Naive thymus-derived CD8-positive, alpha-beta T cell (primary cell): ENCODE measurements around the gene PIH1D2. TPM values are rescaled to one million over a fixed set of nuclear protein-coding genes. Genes with fewer than 3 reads are reported as not detected.

Experiments used
- ATAC-seq, 2 donors: fragments of 150-1000 bp; cut with Tn5 transposase in 1 of 2; sonication (Bioruptor Pico), chemical (Tn5 transposase) in 1 of 2; 1 replicate in 1 of 2; 2 replicates in 1 of 2; pipeline ENCODE4 v1.10.0; 2021; ENCODE audit warnings: mild to moderate bottlenecking in 2 of 2, moderate library complexity in 2 of 2
- POLR2A ChIA-PET: fragments of 350-600 bp; sonication (Branson Sonifier 250); formaldehyde crosslinking; loops from one replicate; lab custom pipeline; 2021; ENCODE audit warnings: antibody characterized with exemption; lab: Charles Lee
- DNase-seq, 10 donors: peaks; one replicate each; pipeline versions ENCODE4 v3.0.0 to v3.0.0-alpha.2; 2020 to 2022
- H3K27ac Mint-ChIP-seq, 10 donors: one replicate each; pipeline ENCODE4 v1.8.0; 2020 to 2022; ENCODE audit warnings: mild to moderate bottlenecking in 10 of 10, mixed read lengths in 10 of 10, moderate library complexity in 4 of 10, inconsistent platforms in 1 of 10
- H3K27me3 Mint-ChIP-seq, 5 donors: one replicate each; pipeline ENCODE4 v1.8.0; 2021 to 2022; ENCODE audit warnings: mixed read lengths in 5 of 5
- H3K36me3 Mint-ChIP-seq, 3 donors: one replicate each; pipeline ENCODE4 v1.8.0; 2020 to 2022; ENCODE audit warnings: mixed read lengths in 3 of 3, mild to moderate bottlenecking in 2 of 3, inconsistent platforms in 1 of 3
- H3K4me1 Mint-ChIP-seq, 4 donors: one replicate each; pipeline ENCODE4 v1.8.0; 2021 to 2022; ENCODE audit warnings: mixed read lengths in 4 of 4
- H3K4me3 Mint-ChIP-seq, 10 donors: one replicate each; pipeline ENCODE4 v1.8.0; 2020 to 2022; ENCODE audit warnings: mild to moderate bottlenecking in 10 of 10, mixed read lengths in 10 of 10, moderate library complexity in 6 of 10, inconsistent platforms in 1 of 10
- H3K9me3 Mint-ChIP-seq, 9 donors: one replicate each; pipeline ENCODE4 v1.8.0; 2020 to 2022; ENCODE audit warnings: mixed read lengths in 9 of 9, mild to moderate bottlenecking in 3 of 9, inconsistent platforms in 1 of 9, moderate library complexity in 1 of 9
- polyA plus RNA-seq, 3 donors: library from polyadenylated mRNA; unstranded; fragments of 300-500 nt; fragmentation: Illumina TruSeq; gene quantifications; one replicate each; pipeline ENCODE4 v1.2.3, GENCODE V29; 2021
- total RNA-seq, 8 experiments: library from RNA in 2 of 8; stranded (reverse) in 2 of 8; gene quantifications; one replicate each; pipeline ENCODE4 v1.2.3 and lab custom pipeline; 2021 to 2026

The PIH1D2 gene, protein sequence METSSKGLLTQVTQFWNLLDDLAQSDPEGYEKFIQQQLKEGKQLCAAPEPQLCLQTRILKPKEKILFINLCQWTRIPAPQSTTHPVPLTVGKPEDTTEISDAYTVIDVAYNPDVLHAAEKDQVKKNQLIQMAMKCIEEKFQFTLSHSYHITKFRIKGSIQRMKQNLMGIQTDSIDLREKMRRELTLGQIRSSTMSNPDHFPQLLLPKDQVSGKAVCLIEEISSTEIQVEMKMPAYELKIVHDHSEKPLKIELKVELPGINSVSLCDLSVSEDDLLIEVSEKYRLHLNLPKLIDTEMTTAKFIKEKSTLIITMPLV
- total RNA-seq (not detected), polyA plus RNA-seq (under 1 TPM in 2 of 3 donors, not detected in 1; 0.50 to 0.87 TPM), total RNA-seq (lab: John Stamatoyannopoulos, UW) (0 to 0.95 (median 0.52) reads per million in 6 experiments)

DNA sequence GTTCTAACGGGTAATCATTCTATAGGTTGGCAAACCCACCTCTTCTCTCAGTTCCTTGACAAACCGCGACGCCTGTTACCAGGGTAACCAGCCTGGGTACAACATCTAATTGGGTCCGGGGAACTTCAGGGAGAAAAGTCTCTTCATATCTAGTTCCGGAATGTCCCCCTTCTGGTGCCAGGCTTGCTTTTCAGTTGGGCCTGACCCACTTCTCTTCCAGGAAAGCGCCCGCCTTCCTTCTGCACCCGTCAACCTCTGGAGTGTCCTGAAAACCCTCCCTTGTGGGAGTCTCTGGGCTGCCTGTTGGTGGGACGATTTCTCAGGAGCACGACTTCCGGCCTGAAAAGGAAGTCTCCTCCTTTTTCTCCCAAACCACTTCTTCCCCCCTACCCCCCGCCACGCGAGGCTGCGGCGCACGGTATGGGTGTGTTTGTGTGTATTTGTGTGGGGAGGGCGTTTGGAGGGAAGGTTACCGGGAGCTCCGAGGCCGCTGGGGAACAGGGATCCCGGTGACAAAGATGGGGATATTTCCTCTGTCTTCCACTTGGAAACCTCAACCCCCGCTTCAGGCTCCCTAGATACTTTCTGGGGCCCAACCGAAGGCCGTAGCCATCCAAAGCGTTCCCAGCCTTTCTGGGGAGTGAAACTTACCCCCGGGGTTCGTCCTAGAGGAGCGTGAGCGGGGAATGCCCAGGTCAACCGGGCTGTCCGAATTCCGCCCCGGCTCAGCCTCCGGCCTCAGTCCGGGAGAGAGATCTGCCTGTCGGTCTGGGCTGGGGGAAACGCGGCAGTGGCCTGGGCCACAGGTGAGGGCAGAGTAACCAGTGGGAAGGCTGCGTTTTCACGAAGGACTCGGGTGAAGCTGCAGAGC lies at the start of gene PIH1D2, which contains the start of gene NKAPD1:
Gene PIH1D2 (minus strand): TSS at position 77 of the 871 bp plus-strand sequence. CDS start 843 bp downstream, outside the sequence.
Gene NKAPD1 (plus strand): TSS at position 359 of the 871 bp plus-strand sequence. CDS start 1,276 bp downstream, outside the sequence.
- peak; percentile 55 to 94 (median 84) for DNase-seq
- Mint-ChIP-seq H3K36me3 (peaks cover 5 to 30% (median 7%) of the 10 kb centered on the region in 3 donors), H3K4me3 (peak within 1 kb of the TSS; percentile 84 to 97 (median 95)), H3K27me3 (peaks cover 0 to 8% (median 2%) of the 10 kb centered on the region in 5 donors), H3K27ac (peak within 1 kb of the TSS; percentile 93 to 98 (median 96)), H3K4me1 (peaks cover 19 to 40% (median 32%) of the 10 kb centered on the region in 4 donors), H3K9me3 (no peaks in the 10 kb centered on the region)
- peak; percentile 89 to 90 for ATAC-seq
- POLR2A ChIA-PET = interaction anchor here (0.6 to 2.1 kb wide), 2 partner anchors 12 to 53 kb away, joined by 4 to 11 read pairs; partner anchors contain the start of genes SDHD and TIMM8B

GRCh38 chr11:112123129-112123528 lies 49.3 kb upstream of the PIH1D2 start:
- Mint-ChIP-seq H3K27me3 (no peaks in the 10 kb centered on the region), H3K4me3 (no peak overlapping the region), H3K4me1 (peaks cover 0 to 6% (median under 1%) of the 10 kb centered on the region in 4 donors), H3K9me3 (no peaks in the 10 kb centered on the region), H3K27ac (no peak overlapping the region), H3K36me3 (peaks cover 0 to 16% (median 8%) of the 10 kb centered on the region in 3 donors)
- POLR2A ChIA-PET = no interaction called here
- DNase-seq = no peak
- no peak for ATAC-seq

GRCh38 chr11:112121981-112122615 lies 48.3 kb upstream of the PIH1D2 start:
- H3K4me1 Mint-ChIP-seq = peaks cover 0 to 6% (median 0%) of the 10 kb centered on the region in 4 donors
- H3K4me3 Mint-ChIP-seq = no peak overlapping the region
- H3K27ac Mint-ChIP-seq = peak overlapping the region in 1 of 10 donors; percentile 20
- no peaks in the 10 kb centered on the region for H3K27me3 Mint-ChIP-seq
- H3K36me3 Mint-ChIP-seq = peaks cover 0 to 15% (median 9%) of the 10 kb centered on the region in 3 donors
- ATAC-seq = no peak
- POLR2A ChIA-PET = no interaction called here
- no peaks in the 10 kb centered on the region for H3K9me3 Mint-ChIP-seq
- DNase-seq = no peak

- H3K27ac Mint-ChIP-seq = no peak overlapping the region
- H3K27me3 Mint-ChIP-seq = no peaks in the 10 kb centered on the region
- H3K9me3 Mint-ChIP-seq = no peaks in the 10 kb centered on the region
- no peak overlapping the region for H3K4me3 Mint-ChIP-seq
- H3K4me1 Mint-ChIP-seq = peaks cover 2 to 21% (median 15%) of the 10 kb centered on the region in 4 donors
- POLR2A ChIA-PET = no interaction called here
- no peak for ATAC-seq
- DNase-seq = no peak
- peaks cover 0 to 14% (median 11%) of the 10 kb centered on the region in 3 donors for H3K36me3 Mint-ChIP-seq
Measured at GRCh38 chr11:112118176-112118575, 44.4 kb upstream of the PIH1D2 start.

GRCh38 chr11:112115386-112115785 lies 41.6 kb upstream of the PIH1D2 start:
- Mint-ChIP-seq H3K27ac (no peak overlapping the region), H3K9me3 (no peaks in the 10 kb centered on the region), H3K36me3 (peaks cover 0 to 13% (median 9%) of the 10 kb centered on the region in 3 donors), H3K4me1 (peaks cover 2 to 19% (median 15%) of the 10 kb centered on the region in 4 donors), H3K4me3 (no peak overlapping the region), H3K27me3 (no peaks in the 10 kb centered on the region)
- POLR2A ChIA-PET = no interaction called here
- peak in 2 of 10 donors; percentile 2 to 15 for DNase-seq
- ATAC-seq = peak in 1 of 2 donors; percentile 40

DNA sequence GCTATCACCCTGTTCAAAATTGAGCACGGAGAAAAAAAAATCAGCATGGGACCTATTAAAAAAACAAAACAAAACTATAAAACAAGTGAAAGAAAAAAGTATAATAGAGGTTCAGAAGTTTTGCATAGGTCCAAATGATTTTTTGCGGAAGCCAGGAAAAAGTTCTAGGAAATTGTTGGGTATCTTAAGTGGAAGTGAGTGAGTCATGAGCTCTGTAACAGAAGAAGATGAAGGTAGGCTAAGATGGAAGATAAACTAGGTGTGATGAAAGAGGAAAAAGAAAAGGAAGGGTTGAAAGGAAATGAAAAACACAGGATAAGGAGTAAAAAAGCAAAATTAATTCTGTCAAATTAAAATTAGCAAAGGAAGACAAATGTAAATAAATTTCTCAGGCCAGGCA lies 40.6 kb upstream of the PIH1D2 start:
- no peak for DNase-seq
- peaks cover 0 to 13% (median 6%) of the 10 kb centered on the region in 3 donors for H3K36me3 Mint-ChIP-seq
- H3K27me3 Mint-ChIP-seq = no peaks in the 10 kb centered on the region
- POLR2A ChIA-PET = no interaction called here
- ATAC-seq = no peak
- H3K27ac Mint-ChIP-seq = no peak overlapping the region
- H3K9me3 Mint-ChIP-seq = no peaks in the 10 kb centered on the region
- H3K4me1 Mint-ChIP-seq = peaks cover 2 to 16% (median 14%) of the 10 kb centered on the region in 4 donors
- H3K4me3 Mint-ChIP-seq = no peak overlapping the region

DNA sequence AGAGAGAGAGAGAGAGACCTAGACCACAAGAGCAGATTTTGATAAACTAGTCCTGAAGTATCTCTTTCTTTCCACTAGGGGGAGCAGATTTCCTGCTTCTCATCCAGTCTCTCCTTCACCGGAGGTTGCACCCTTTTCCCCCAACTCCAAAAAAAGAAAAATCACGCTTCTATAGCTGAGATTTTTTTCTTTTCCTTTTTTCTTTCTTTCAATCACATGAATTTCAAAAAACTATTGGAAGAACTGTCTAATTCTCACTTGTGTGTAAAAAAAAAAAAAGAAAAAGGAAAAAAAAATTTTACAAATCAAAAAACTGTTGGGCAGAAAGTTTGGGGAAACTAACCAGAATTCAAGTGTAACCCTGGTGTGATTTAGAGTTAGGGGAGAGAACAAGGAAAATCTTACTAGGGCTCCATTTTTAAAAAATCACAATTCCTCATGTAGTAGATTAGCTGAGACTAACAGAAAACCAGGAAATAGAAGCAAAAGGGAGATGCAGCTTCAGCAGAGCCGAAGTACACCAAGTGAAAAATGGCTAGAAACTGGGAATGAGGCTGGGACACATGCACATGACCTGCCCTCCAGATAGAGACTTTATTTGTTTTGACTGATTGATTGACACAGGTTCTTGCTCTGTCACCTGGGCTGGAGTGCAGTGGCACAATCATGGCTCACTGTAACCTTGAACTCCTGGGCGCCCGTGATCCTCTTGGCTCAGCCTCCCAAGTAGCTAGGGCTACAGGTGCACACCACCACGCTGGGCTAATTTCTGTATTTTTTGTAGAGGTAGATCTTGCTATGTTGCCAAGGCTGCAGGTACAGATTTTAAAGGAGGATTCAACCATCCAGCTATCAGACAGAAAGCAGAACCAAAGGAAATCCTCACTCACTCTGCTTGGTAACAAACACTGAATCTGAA lies 40.0 kb upstream of the PIH1D2 start:
- Mint-ChIP-seq H3K9me3 (no peaks in the 10 kb centered on the region), H3K27ac (no peak overlapping the region), H3K4me3 (no peak overlapping the region), H3K27me3 (no peaks in the 10 kb centered on the region), H3K36me3 (peaks cover 0 to 13% (median 4%) of the 10 kb centered on the region in 3 donors), H3K4me1 (peaks cover 2 to 16% (median 14%) of the 10 kb centered on the region in 4 donors)
- ATAC-seq (peak in 1 of 2 donors; percentile 54), DNase-seq (peak in 3 of 10 donors; percentile 45 to 47 (median 46))
- POLR2A ChIA-PET = interaction anchor here (0.7 kb wide), 1 partner anchor 525 kb away, joined by 5 read pairs; no protein-coding TSS in a partner anchor

DNA sequence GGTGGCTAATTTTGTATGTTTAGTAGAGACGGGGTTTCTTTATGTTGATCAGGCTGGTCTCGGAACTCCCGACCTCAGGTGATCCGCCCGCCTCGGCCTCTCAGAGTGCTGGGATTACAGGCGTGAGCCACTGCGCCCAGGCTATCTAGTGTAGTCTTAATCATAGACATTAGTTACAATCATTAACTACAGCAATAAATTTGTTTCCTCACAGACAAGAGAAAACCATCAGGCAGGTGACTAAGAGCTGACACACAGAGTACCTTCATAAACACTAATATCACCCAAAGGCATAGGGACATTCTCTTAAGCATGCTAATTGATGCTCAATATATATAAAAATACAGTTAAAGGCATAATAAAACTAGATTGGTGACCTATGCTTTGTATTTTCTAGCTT lies 32.3 kb upstream of the PIH1D2 start:
- Mint-ChIP-seq H3K9me3 (no peaks in the 10 kb centered on the region), H3K27ac (no peak overlapping the region), H3K4me3 (no peak overlapping the region), H3K27me3 (no peaks in the 10 kb centered on the region), H3K4me1 (no peaks in the 10 kb centered on the region), H3K36me3 (peaks cover 4 to 12% (median 7%) of the 10 kb centered on the region in 3 donors)
- DNase-seq = no peak
- no peak for ATAC-seq
- POLR2A ChIA-PET = no interaction called here

GRCh38 chr11:112103446-112103845 lies 29.6 kb upstream of the PIH1D2 start:
- H3K4me1 Mint-ChIP-seq = peaks cover 0 to 1% (median 0%) of the 10 kb centered on the region in 4 donors
- no peak for DNase-seq
- no peaks in the 10 kb centered on the region for H3K27me3 Mint-ChIP-seq
- POLR2A ChIA-PET = no interaction called here
- H3K27ac Mint-ChIP-seq = no peak overlapping the region
- H3K9me3 Mint-ChIP-seq = no peaks in the 10 kb centered on the region
- H3K4me3 Mint-ChIP-seq = no peak overlapping the region
- H3K36me3 Mint-ChIP-seq = peaks cover 4 to 15% (median 10%) of the 10 kb centered on the region in 3 donors
- no peak for ATAC-seq

GRCh38 chr11:112100462-112100861 lies 26.6 kb upstream of the PIH1D2 start:
- Mint-ChIP-seq H3K4me1 (peaks cover 0 to 7% (median 0%) of the 10 kb centered on the region in 4 donors), H3K9me3 (no peaks in the 10 kb centered on the region), H3K27ac (peak overlapping the region in 1 of 10 donors; percentile 22), H3K27me3 (no peaks in the 10 kb centered on the region), H3K36me3 (peaks cover 8 to 35% (median 10%) of the 10 kb centered on the region in 3 donors), H3K4me3 (no peak overlapping the region)
- DNase-seq = no peak
- POLR2A ChIA-PET = no interaction called here
- no peak for ATAC-seq
